OCI-LY1 (cell line): ENCODE measurements around the gene TRUB1.

Source experiments
- CTCF ChIP-seq: fragments of 200-600 bp; sonication (generic), shearing (Covaris generic); IDR thresholded peaks from 2 replicates; pipeline ENCODE4 v1.5.1; 2017; ENCODE audit warnings: mild to moderate bottlenecking, antibody characterized with exemption, low read length, moderate library complexity, mixed read lengths
- EZH2 ChIP-seq: fragments of 200-600 bp; sonication (generic), shearing (Covaris generic); IDR thresholded peaks from 2 replicates; pipeline ENCODE4 v1.8.0; 2017; ENCODE audit warnings: borderline replicate concordance, mixed run types, mild to moderate bottlenecking, antibody characterized with exemption, low read length, moderate library complexity, mixed read lengths

- TF ChIP-seq CTCF (no peak), EZH2 (no peak)
Measured at GRCh38 chr10:114973997-114974396, 36.0 kb downstream of the TRUB1 start.
